WI38 (cell line): ENCODE measurements around the gene OPCML.

ENCODE experiments used
- H3K4me3 ChIP-seq: 2 replicates; pipeline ENCODE4 v1.5.1; 2011; ENCODE audit warnings: low read depth, mild to moderate bottlenecking, control low read depth, low read length
- TF ChIP-seq, protein P1 (sequence below): IDR thresholded peaks from 2 replicates; pipeline ENCODE4 v1.5.1; 2012; ENCODE audit warnings: low read depth, mild to moderate bottlenecking, control low read depth, low read length

Gene OPCML

DNA sequence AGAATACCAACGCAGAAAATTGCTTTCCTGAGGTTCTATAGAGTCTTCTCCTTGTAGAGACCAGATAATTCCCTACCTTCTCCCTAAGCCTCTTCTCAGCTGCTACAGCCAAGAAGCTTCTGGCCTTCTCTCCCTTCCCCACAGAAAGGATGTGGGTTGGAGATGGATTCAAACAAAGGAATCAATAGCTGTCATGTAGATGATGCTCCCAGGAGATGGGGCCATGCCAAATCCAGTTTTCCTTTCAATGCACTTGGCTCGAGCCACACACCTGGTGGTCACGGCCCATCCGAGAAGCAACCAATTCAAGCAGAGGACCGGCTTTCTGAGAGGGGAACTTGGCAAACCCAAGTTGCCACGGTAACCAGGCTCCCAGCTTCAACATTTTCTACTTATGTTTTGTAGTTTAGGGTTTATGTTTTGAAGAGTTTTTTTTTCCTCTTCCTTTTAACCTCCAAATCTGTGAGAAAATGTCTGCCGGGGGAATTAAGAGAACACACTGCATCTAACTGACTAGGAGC lies 31.3 kb upstream of the OPCML start:
- TF ChIP-seq, protein P1, sequence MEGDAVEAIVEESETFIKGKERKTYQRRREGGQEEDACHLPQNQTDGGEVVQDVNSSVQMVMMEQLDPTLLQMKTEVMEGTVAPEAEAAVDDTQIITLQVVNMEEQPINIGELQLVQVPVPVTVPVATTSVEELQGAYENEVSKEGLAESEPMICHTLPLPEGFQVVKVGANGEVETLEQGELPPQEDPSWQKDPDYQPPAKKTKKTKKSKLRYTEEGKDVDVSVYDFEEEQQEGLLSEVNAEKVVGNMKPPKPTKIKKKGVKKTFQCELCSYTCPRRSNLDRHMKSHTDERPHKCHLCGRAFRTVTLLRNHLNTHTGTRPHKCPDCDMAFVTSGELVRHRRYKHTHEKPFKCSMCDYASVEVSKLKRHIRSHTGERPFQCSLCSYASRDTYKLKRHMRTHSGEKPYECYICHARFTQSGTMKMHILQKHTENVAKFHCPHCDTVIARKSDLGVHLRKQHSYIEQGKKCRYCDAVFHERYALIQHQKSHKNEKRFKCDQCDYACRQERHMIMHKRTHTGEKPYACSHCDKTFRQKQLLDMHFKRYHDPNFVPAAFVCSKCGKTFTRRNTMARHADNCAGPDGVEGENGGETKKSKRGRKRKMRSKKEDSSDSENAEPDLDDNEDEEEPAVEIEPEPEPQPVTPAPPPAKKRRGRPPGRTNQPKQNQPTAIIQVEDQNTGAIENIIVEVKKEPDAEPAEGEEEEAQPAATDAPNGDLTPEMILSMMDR = no peak
- no peak overlapping the region for H3K4me3 ChIP-seq

DNA sequence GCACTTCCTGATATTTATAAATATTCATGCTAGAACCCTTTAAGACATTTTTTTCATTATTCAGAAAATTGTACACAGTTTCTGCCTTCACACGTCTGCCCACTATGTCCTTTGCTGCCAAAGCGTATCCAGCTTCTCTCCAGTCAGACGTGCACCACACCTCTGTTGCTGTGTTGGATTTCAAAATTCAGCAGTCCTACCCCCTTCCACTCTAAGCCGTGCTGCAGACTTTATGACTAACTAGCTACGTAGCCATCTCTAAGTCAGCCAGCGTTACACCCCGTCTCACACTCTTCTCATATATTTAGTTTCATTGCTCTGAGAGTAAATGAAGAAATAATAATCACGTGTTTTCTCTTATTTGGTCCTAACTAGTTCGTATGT lies 28.2 kb upstream of the OPCML start:
- no peak overlapping the region for H3K4me3 ChIP-seq
- TF ChIP-seq, protein P1 = no peak

DNA sequence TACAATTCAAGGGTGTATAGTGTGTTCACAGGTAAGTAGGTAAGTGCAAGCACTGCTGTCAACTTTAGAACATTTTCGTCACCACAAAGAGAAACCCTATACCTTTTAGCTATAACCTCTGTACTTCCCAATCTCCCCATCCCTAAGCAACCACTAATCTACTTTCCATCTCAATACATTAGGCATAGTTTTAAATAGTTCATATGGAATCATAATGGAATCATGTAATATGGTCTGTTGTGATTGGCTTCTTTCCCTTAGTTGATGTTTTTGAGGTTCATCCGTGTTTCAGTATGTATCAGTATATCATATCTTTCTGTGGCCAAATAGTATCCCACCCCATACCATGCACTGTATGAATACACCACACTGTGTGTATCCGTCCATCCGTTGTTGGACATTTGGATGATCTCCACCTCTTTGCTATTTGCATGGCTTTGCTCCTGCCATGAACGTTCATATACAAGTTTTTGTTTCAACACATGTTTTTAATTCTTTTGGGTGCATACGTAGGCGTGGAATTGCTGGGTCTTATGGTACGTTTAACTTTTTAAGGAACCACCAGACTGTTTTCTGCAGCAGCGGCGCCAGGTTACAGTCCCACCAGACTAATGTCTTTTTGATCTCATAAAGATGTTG lies 27.7 kb upstream of the OPCML start:
- H3K4me3 ChIP-seq = no peak overlapping the region
- TF ChIP-seq, protein P1 = no peak

DNA sequence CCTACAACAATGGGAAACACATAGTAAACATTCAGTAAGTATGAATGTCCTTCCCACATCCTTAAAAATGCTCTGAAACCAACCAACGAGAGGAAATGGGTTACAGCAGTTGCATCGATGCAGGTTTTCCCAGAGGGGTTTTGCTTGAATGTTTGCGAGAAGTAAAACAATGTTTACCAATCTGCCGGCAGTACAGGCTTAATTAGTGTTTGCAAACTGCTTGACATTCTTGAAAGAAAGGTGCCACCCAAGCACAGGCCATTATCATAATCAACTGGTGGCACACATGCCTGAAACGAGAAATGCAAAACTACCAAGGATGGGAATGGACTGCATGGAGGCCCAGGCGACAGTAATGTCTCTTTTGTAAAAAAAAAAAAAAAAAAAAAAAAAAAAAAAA lies 27.1 kb upstream of the OPCML start:
- H3K4me3 ChIP-seq = no peak overlapping the region
- TF ChIP-seq, protein P1 = no peak

DNA sequence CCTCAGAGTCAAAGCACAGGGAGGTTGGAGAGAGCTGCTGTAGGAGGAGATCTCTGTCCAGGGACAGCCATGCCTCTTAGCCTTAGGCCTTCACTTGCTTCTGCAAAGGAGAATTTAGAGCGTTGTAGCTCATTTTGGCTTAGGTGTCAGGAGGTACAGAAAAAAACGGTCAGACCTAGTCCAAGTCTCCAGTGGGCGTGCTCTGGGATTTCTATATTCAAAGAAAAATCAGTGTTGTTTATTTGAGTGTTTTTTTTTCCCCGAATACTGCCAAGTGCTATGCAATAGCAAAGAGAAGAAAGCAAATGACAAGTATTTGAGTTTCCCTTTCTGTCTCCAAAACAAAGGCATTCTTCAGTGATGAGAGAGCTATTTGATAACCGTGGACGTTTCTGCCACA lies 22.7 kb upstream of the OPCML start:
- TF ChIP-seq, protein P1 = no peak
- H3K4me3 ChIP-seq = no peak overlapping the region

DNA sequence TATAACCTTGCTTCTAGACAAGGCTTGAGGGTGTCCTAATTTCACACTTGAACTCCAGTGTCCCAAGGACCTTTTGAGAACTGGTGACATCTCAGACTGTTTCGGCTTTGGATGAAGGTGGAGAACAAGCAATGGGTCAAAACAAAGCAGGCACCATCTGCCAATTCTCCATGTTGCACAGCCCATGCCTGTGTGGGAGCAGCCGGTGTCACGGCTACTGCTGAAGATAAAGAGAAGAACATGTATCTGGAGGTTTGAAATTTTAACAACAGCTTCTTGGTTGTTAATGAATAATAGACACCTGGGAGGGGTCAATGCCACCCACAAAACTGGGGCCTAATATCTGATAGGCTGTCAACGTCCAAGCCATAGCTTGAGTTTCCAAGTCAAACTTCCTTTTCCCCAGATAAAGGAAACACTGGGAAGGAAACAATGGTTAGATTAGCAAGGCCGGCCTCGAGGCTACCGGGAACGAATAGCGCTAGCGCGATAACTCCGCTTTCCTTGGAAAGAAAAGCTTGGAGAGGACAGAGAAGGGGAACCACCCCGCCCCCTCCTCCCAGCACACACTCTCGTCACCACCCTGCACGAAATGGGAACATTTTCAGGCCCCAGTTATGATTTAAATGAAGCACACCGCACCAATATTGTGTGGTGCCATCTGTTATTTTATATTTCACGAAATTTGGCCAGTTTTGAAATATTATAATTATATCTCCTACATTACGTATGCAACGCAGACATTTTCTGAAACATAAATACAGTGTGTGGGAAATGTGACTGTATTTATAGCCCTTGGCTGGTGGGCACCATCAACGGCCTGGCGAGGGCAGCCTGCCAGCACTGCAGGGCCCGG lies 21.8 kb upstream of the OPCML start:
- TF ChIP-seq, protein P1 = no peak
- H3K4me3 ChIP-seq = no peak overlapping the region

DNA sequence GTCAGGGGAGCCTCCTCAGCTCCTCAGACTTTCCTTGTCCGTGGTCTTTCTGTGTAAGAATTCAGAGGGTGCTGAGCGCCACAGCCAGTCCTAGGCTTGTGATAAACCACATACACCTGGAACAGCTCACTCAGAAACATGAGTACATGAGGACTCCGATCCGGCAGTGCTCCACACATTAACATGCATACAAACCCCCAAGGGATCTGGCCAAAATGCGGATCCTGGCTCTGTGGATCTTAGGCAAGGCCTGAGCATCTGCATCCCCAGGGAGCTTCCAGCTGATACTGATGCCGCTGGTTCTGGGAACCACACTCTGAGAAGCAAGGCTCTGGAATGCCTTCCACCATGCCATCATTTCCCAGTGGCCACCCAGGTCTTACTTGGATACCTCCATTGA lies 20.6 kb upstream of the OPCML start:
- TF ChIP-seq, protein P1 = no peak

More for the DNA sequence above, 20.6 kb upstream of the OPCML start:
- no peak overlapping the region for H3K4me3 ChIP-seq
